H9 (cell line): Measurements from ENCODE around the gene DLG2. TPM values are rescaled to one million over a fixed set of nuclear protein-coding genes. Genes with fewer than 3 reads are reported as not detected.

Experiments
- DNase-seq: peaks from one replicate; pipeline ENCODE4 v3.0.0-alpha.2; 2017
- H2AFZ ChIP-seq: one replicate; pipeline ENCODE4 v1.6.1; 2013; ENCODE audit warnings: mild to moderate bottlenecking, low read length, control low read depth, moderate library complexity
- H2AK5ac ChIP-seq: 2 replicates; pipeline ENCODE4 v1.6.1; 2013; ENCODE audit warnings: low read length, control low read depth, mixed read lengths; ENCODE audit not compliant: insufficient read length
- H2BK120ac ChIP-seq: one replicate; pipeline ENCODE4 v1.6.1; 2013; ENCODE audit warnings: low read depth, mild to moderate bottlenecking, low read length, control low read depth, inconsistent platforms; ENCODE audit not compliant: poor library complexity, severe bottlenecking
- H2BK12ac ChIP-seq: 2 replicates; pipeline ENCODE4 v1.6.1; 2013; ENCODE audit warnings: low read length, control low read depth, mixed read lengths, low read depth; ENCODE audit not compliant: insufficient read length
- H2BK15ac ChIP-seq: 2 replicates; pipeline ENCODE4 v1.6.1; 2013; ENCODE audit warnings: low read depth, low read length, control low read depth
- H2BK20ac ChIP-seq: one replicate; pipeline ENCODE4 v1.6.1; 2013; ENCODE audit warnings: low read depth, mild to moderate bottlenecking, low read length, control low read depth, inconsistent platforms; ENCODE audit not compliant: poor library complexity, severe bottlenecking
- H2BK5ac ChIP-seq: 2 replicates; pipeline ENCODE4 v1.6.1; 2013; ENCODE audit warnings: low read length, control low read depth, mixed read lengths; ENCODE audit not compliant: insufficient read length
- H3K14ac ChIP-seq: 2 replicates; pipeline ENCODE4 v1.6.1; 2013; ENCODE audit warnings: low read length, control low read depth; ENCODE audit not compliant: insufficient read depth
- H3K18ac ChIP-seq: 2 replicates; pipeline ENCODE4 v1.6.1; 2013; ENCODE audit warnings: low read depth, mild to moderate bottlenecking, mixed read lengths, low read length, control low read depth; ENCODE audit not compliant: insufficient read length
- H3K23ac ChIP-seq: 2 replicates; pipeline ENCODE4 v1.6.1; 2013; ENCODE audit warnings: low read length, control low read depth, mixed read lengths, low read depth; ENCODE audit not compliant: insufficient read length
- H3K23me2 ChIP-seq: 2 replicates; pipeline ENCODE4 v1.6.1; 2013; ENCODE audit warnings: low read depth, mild to moderate bottlenecking, mixed read lengths, low read length, control low read depth; ENCODE audit not compliant: insufficient read length, poor library complexity, severe bottlenecking
- H3K27ac ChIP-seq: 2 replicates; pipeline ENCODE4 v1.5.1; 2013; ENCODE audit warnings: low read length, control low read depth, mixed read lengths, low read depth; ENCODE audit not compliant: insufficient read length
- H3K27me3 ChIP-seq: 2 replicates; pipeline ENCODE4 v1.6.1; 2013; ENCODE audit warnings: low read length, control low read depth, inconsistent platforms; ENCODE audit not compliant: insufficient read depth
- H3K4ac ChIP-seq: 2 replicates; pipeline ENCODE4 v1.6.1; 2013; ENCODE audit warnings: low read depth, mild to moderate bottlenecking, control low read depth, inconsistent platforms, low read length, moderate library complexity
- H3K4me1 ChIP-seq: 2 replicates; pipeline ENCODE4 v1.6.1; 2013; ENCODE audit warnings: low read length, control low read depth, inconsistent platforms; ENCODE audit not compliant: insufficient read depth
- H3K4me2 ChIP-seq: 2 replicates; pipeline ENCODE4 v1.6.1; 2013; ENCODE audit warnings: low read length, control low read depth, mixed read lengths; ENCODE audit not compliant: insufficient read length, insufficient read depth
- H3K56ac ChIP-seq: 2 replicates; pipeline ENCODE4 v1.6.1; 2013; ENCODE audit warnings: low read depth, mild to moderate bottlenecking, mixed read lengths, low read length, control low read depth; ENCODE audit not compliant: insufficient read length
- H3K79me1 ChIP-seq: 2 replicates; pipeline ENCODE4 v1.6.1; 2013; ENCODE audit warnings: low read depth, mild to moderate bottlenecking, moderate library complexity, low read length, control low read depth, inconsistent platforms; ENCODE audit not compliant: insufficient read depth, poor library complexity, severe bottlenecking
- H3K79me2 ChIP-seq: 2 replicates; pipeline ENCODE4 v1.6.1; 2013; ENCODE audit warnings: low read length, control low read depth, inconsistent platforms; ENCODE audit not compliant: insufficient read depth
- H3K9ac ChIP-seq: 2 replicates; pipeline ENCODE4 v1.6.1; 2013; ENCODE audit warnings: low read length, control low read depth, mixed read lengths; ENCODE audit not compliant: insufficient read length; ENCODE audit errors: extremely low read depth
- H3K9me3 ChIP-seq: one replicate; pipeline ENCODE4 v1.6.1; 2013; ENCODE audit warnings: low read depth, low read length, inconsistent platforms; ENCODE audit not compliant: control insufficient read depth
- H3T11ph ChIP-seq: one replicate; pipeline ENCODE4 v1.6.1; 2013; ENCODE audit warnings: mild to moderate bottlenecking, low read length, control low read depth, inconsistent platforms
- H4K20me1 ChIP-seq: one replicate; pipeline ENCODE4 v1.6.1; 2013; ENCODE audit not compliant: control insufficient read depth, insufficient read length, insufficient read depth
- H4K5ac ChIP-seq: 2 replicates; pipeline ENCODE4 v1.6.1; 2013; ENCODE audit warnings: low read depth, mild to moderate bottlenecking, mixed read lengths, low read length, control low read depth; ENCODE audit not compliant: insufficient read length
- H4K8ac ChIP-seq: replicated peaks from 2 replicates; pipeline ENCODE4 v1.6.1; 2013; ENCODE audit warnings: low read length, control low read depth, mixed read lengths, low read depth; ENCODE audit not compliant: insufficient read length
- H4K91ac ChIP-seq: 2 replicates; pipeline ENCODE4 v1.6.1; 2013; ENCODE audit warnings: low read depth, mild to moderate bottlenecking, moderate library complexity, mixed read lengths, low read length, control low read depth; ENCODE audit not compliant: insufficient read length
- H3K27ac Mint-ChIP-seq, 3 experiments: 2 replicates in 2 of 3; 3 replicates in 1 of 3; pipeline ENCODE4 v1.8.0; 2020 to 2021; ENCODE audit warnings: mixed read lengths in 3 of 3, mild to moderate bottlenecking in 1 of 3, moderate library complexity in 1 of 3
- H3K27me3 Mint-ChIP-seq: 2 replicates; pipeline ENCODE4 v1.8.0; 2021; ENCODE audit warnings: low read depth, mild to moderate bottlenecking, moderate library complexity, mixed read lengths
- H3K36me3 Mint-ChIP-seq, 3 experiments: 2 replicates in 2 of 3; 3 replicates in 1 of 3; pipeline ENCODE4 v1.8.0; 2020 to 2021; ENCODE audit warnings: low read depth in 3 of 3, mixed read lengths in 3 of 3; ENCODE audit not compliant: insufficient read depth in 1 of 3
- H3K4me1 Mint-ChIP-seq, 2 experiments: 2 replicates each; pipeline ENCODE4 v1.8.0; 2020; ENCODE audit warnings: mixed read lengths in 2 of 2
- H3K4me3 Mint-ChIP-seq, 2 experiments: 2 replicates in 1 of 2; 3 replicates in 1 of 2; pipeline ENCODE4 v1.8.0; 2020 to 2021; ENCODE audit warnings: mild to moderate bottlenecking in 2 of 2, mixed read lengths in 2 of 2, moderate library complexity in 1 of 2
- H3K9me3 Mint-ChIP-seq, 2 experiments: 2 replicates in 1 of 2; 3 replicates in 1 of 2; pipeline ENCODE4 v1.8.0; 2020; ENCODE audit warnings: mild to moderate bottlenecking in 2 of 2, mixed read lengths in 2 of 2, moderate library complexity in 1 of 2
- CTCF ChIP-seq: fragments of 200-600 bp; sonication (generic); conservative IDR thresholded peaks from 3 replicates; pipeline ENCODE4 v1.8.0; 2021; ENCODE audit warnings: antibody characterized with exemption, mild to moderate bottlenecking
- WGBS: extraction: QIAGEN DNeasy Blood & Tissue Kit; methylation state at CpG from one replicate; pipeline ENCODE4 v1.1.7; 2013; ENCODE audit warnings: missing lambda C conversion rate, low lambda C conversion rate, mixed read lengths; ENCODE audit not compliant: insufficient read length; ENCODE audit errors: extremely low coverage; 5-methylcytosine and 5-hydroxymethylcytosine counted together
- total RNA-seq: library from RNA; stranded (reverse); gene quantifications from 2 replicates; pipeline ENCODE4 v1.2.1, GENCODE V29; 2021

Gene DLG2
- total RNA-seq, 1 experiment from 2014 or later: 8.0 TPM

GRCh38 chr11:83609191-83609590 is 2018.0 kb downstream of the DLG2 start:
- Histone ChIP-seq H3K4me1 (peaks cover 2% of the 10 kb centered on the region; the same call in 1 of the 2 replicates), H3K56ac (no peak overlapping the region)
- peaks cover 10 to 13% of the 10 kb centered on the region in 2 experiments for H3K4me1 Mint-ChIP-seq

More at GRCh38 chr11:83609191-83609590, 2018.0 kb downstream of the DLG2 start:
- DNase-seq: no peak
- no peaks in the 10 kb centered on the region for H3K27me3 ChIP-seq
- no peak overlapping the region for H4K91ac ChIP-seq
- H3K79me2 ChIP-seq: no peaks in the 10 kb centered on the region
- no peak overlapping the region for H3T11ph ChIP-seq
- H3K4ac ChIP-seq: no peak overlapping the region
- no peak overlapping the region for H2BK5ac ChIP-seq
- H3K27me3 Mint-ChIP-seq: no peaks in the 10 kb centered on the region
- no peaks in the 10 kb centered on the region for H3K36me3 Mint-ChIP-seq
- H2AFZ ChIP-seq: no peak overlapping the region
- H3K9me3 ChIP-seq: no peaks in the 10 kb centered on the region
- H2BK20ac ChIP-seq: no peak overlapping the region
- no peaks in the 10 kb centered on the region for H3K79me1 ChIP-seq
- TF ChIP-seq CTCF: no peak
- H3K23ac ChIP-seq: no peak overlapping the region
- no peak overlapping the region for H3K4me3 Mint-ChIP-seq
- no peak overlapping the region for H2BK120ac ChIP-seq
- no peak overlapping the region for H3K14ac ChIP-seq
- H4K20me1 ChIP-seq: no peaks in the 10 kb centered on the region
- H4K8ac ChIP-seq: no peak overlapping the region
- no peak overlapping the region for H3K4me2 ChIP-seq
- no peaks in the 10 kb centered on the region for H3K9me3 Mint-ChIP-seq
- H2BK15ac ChIP-seq: no peak overlapping the region
- WGBS: no CpG with 5 or more reads among the region's 2 CpGs
- H4K5ac ChIP-seq: no peak overlapping the region
- H3K23me2 ChIP-seq: no peaks in the 10 kb centered on the region
- H3K27ac Mint-ChIP-seq: no peak overlapping the region
- H3K27ac ChIP-seq: no peak overlapping the region
- H2BK12ac ChIP-seq: no peak overlapping the region
- H3K9ac ChIP-seq: no peak overlapping the region
- H2AK5ac ChIP-seq: no peak overlapping the region
- no peak overlapping the region for H3K18ac ChIP-seq
